ENCODE results near the gene TSPAN9.

TSPAN9 gene

DNA sequence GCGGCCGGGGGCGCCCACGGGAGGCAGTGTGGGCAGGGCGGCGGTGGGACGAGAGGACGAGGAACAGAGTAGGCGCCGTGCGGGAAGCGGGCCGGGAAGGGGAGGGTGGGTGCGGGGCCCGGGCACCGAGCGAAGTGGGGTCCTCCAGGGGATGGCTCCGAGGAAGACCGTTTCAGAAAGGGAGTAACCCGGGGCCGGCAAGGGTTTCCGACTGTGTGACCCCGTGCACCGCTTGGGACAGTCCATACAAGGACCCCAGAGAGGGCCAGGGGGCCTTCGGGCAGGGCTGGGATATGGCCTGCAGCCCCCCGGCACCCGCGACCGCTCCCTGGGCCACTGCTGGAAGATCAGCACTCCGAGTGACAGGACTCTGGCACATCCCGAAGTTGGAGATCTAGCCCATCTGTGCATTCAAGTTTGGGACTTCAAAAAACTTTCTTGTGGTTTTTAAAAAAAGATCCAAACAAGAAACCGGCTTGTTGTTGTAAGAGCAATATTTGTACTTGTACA lies 448 bp downstream of the TSPAN9 start:
- H2AFZ ChIP-seq = peak overlapping the region; percentile 78
- TF ChIP-seq, protein P1, sequence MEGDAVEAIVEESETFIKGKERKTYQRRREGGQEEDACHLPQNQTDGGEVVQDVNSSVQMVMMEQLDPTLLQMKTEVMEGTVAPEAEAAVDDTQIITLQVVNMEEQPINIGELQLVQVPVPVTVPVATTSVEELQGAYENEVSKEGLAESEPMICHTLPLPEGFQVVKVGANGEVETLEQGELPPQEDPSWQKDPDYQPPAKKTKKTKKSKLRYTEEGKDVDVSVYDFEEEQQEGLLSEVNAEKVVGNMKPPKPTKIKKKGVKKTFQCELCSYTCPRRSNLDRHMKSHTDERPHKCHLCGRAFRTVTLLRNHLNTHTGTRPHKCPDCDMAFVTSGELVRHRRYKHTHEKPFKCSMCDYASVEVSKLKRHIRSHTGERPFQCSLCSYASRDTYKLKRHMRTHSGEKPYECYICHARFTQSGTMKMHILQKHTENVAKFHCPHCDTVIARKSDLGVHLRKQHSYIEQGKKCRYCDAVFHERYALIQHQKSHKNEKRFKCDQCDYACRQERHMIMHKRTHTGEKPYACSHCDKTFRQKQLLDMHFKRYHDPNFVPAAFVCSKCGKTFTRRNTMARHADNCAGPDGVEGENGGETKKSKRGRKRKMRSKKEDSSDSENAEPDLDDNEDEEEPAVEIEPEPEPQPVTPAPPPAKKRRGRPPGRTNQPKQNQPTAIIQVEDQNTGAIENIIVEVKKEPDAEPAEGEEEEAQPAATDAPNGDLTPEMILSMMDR (IDR thresholded peaks at IDR 0.05) = no peak
- H3K4me1 ChIP-seq = peaks cover 35% of the 10 kb centered on the region
- H3K4me3 ChIP-seq (ENCODE audit: low read depth, low read length) = peak overlapping the region; percentile 67
- H3K9me3 ChIP-seq (ENCODE audit: control insufficient read depth, low read length) = no peaks in the 10 kb centered on the region
- peaks cover 10% of the 10 kb centered on the region for H3K79me2 ChIP-seq
- H3K36me3 ChIP-seq (ENCODE audit: control insufficient read depth, insufficient read depth, low read length) = no peaks in the 10 kb centered on the region
- peak overlapping the region; percentile 78 for H3K4me2 ChIP-seq (ENCODE audit: low read length)
- peak overlapping the region; percentile 59 for H3K27ac ChIP-seq
- H3K9ac ChIP-seq = no peak overlapping the region
- H3K27me3 ChIP-seq (ENCODE audit: control insufficient read depth, insufficient read depth, low read length) = no peaks in the 10 kb centered on the region

GRCh38 chr12:3078086-3078820 lies 1.1 kb downstream of the TSPAN9 start:
- TF ChIP-seq, protein P1 (IDR thresholded peaks at IDR 0.05) = no peak
- peak overlapping the region; percentile 59 for H3K27ac ChIP-seq
- H3K79me2 ChIP-seq = peaks cover 10% of the 10 kb centered on the region
- H3K4me2 ChIP-seq (ENCODE audit: low read length) = peak overlapping the region; percentile 78
- peak overlapping the region; percentile 78 for H2AFZ ChIP-seq
- no peaks in the 10 kb centered on the region for H3K27me3 ChIP-seq (ENCODE audit: control insufficient read depth, insufficient read depth, low read length)
- H3K9me3 ChIP-seq (ENCODE audit: control insufficient read depth, low read length) = no peaks in the 10 kb centered on the region
- no peaks in the 10 kb centered on the region for H3K36me3 ChIP-seq (ENCODE audit: control insufficient read depth, insufficient read depth, low read length)
- H3K9ac ChIP-seq = no peak overlapping the region
- H3K4me1 ChIP-seq = peaks cover 38% of the 10 kb centered on the region
- H3K4me3 ChIP-seq (ENCODE audit: low read depth, low read length) = peak overlapping the region; percentile 67

DNA sequence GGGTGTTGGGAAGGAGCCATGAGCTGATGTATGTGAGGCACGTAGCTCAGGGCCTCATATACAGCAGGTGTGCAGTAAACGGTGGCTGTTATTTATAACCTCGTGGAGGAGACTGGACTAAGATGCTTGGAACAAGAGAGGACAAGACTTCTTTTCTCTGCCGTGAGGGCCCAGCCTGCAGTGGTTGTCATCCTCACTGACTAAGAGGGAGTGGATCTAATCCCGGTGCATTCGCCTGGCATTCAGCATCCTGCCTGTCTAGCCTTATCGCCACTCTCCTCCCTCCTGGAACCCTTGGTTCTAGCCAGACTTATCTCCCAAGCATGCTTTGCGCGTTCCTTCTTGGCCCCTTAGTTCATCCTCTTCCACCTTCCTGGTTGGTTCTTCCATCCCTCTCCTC lies 3.9 kb downstream of the TSPAN9 start:
- H3K27me3 ChIP-seq (ENCODE audit: control insufficient read depth, insufficient read depth, low read length) = no peaks in the 10 kb centered on the region
- H3K9me3 ChIP-seq (ENCODE audit: control insufficient read depth, low read length) = no peaks in the 10 kb centered on the region
- H3K4me1 ChIP-seq = peaks cover 21% of the 10 kb centered on the region
- TF ChIP-seq, protein P1 (IDR thresholded peaks at IDR 0.05) = no peak
- H3K9ac ChIP-seq = no peak overlapping the region
- no peaks in the 10 kb centered on the region for H3K36me3 ChIP-seq (ENCODE audit: control insufficient read depth, insufficient read depth, low read length)
- H3K79me2 ChIP-seq = peaks cover 11% of the 10 kb centered on the region
- H3K4me2 ChIP-seq (ENCODE audit: low read length) = no peak overlapping the region
- no peak overlapping the region for H2AFZ ChIP-seq
- H3K4me3 ChIP-seq (ENCODE audit: low read depth, low read length) = no peak overlapping the region
- no peak overlapping the region for H3K27ac ChIP-seq

GRCh38 chr12:3081886-3082285 lies 4.7 kb downstream of the TSPAN9 start:
- H3K4me3 ChIP-seq (ENCODE audit: low read depth, low read length) = no peak overlapping the region
- peaks cover 11% of the 10 kb centered on the region for H3K79me2 ChIP-seq
- no peaks in the 10 kb centered on the region for H3K36me3 ChIP-seq (ENCODE audit: control insufficient read depth, insufficient read depth, low read length)
- H3K27ac ChIP-seq = no peak overlapping the region
- no peak overlapping the region for H3K9ac ChIP-seq
- H3K4me2 ChIP-seq (ENCODE audit: low read length) = no peak overlapping the region
- H3K4me1 ChIP-seq = peaks cover 17% of the 10 kb centered on the region
- no peaks in the 10 kb centered on the region for H3K27me3 ChIP-seq (ENCODE audit: control insufficient read depth, insufficient read depth, low read length)
- H3K9me3 ChIP-seq (ENCODE audit: control insufficient read depth, low read length) = no peaks in the 10 kb centered on the region
- H2AFZ ChIP-seq = no peak overlapping the region
- TF ChIP-seq, protein P1 (IDR thresholded peaks at IDR 0.05) = no peak
